ENCODE results near the gene KCNMB4. TPM values are rescaled to one million over a fixed set of nuclear protein-coding genes. Genes with fewer than 3 reads are reported as not detected.
A peak's percentile ranks its signal among the peaks of the same experiment; 100 is the strongest.
"Not testable (repeated sequence)": the region's sequence is repeated elsewhere in the genome, so short reads cannot be mapped to it uniquely, and the experiment has no call there.

Gene KCNMB4
- total and polyA plus RNA-seq, 4 donors = 0.46 to 1.3 (median 0.65) TPM

- Histone ChIP-seq H3K27me3 (ENCODE audit: control insufficient read depth in 4 of 4, insufficient read depth in 4 of 4, low read length in 3 of 4) (no peaks in the 10 kb centered on the region), H3K9me3 (ENCODE audit: control insufficient read depth in 4 of 4, low read length in 3 of 4) (no peaks in the 10 kb centered on the region), H3K27ac (ENCODE audit: low read depth in 1 of 2, low read length in 2 of 2) (no peak overlapping the region), H3K4me1 (ENCODE audit: control insufficient read depth in 4 of 4, insufficient read depth in 4 of 4, low read length in 3 of 4) (no peaks in the 10 kb centered on the region), H3K9ac (ENCODE audit: low read depth in 1 of 2, low read length in 2 of 2) (no peak overlapping the region), H3K4me3 (ENCODE audit: low read depth in 1 of 3, low read length in 3 of 3) (no peak overlapping the region), H3K36me3 (ENCODE audit: control insufficient read depth in 4 of 4, insufficient read depth in 3 of 4, low read depth in 1 of 4, low read length in 3 of 4) (no peaks in the 10 kb centered on the region)
- no peak for DNase-seq (ENCODE audit: low spot score)
- TF ChIP-seq GABPA (IDR thresholded peaks at IDR 0.05 in 1 of 2, conservative IDR thresholded peaks at IDR 0.05 in 1 of 2) (no peak), NR2F2 (IDR thresholded peaks at IDR 0.05) (no peak), RXRA (IDR thresholded peaks at IDR 0.05) (no peak), CTCF (IDR thresholded peaks at IDR 0.05; ENCODE audit: low read depth, low read length, missing input control) (no peak), YY1 (IDR thresholded peaks at IDR 0.05) (no peak), TAF1 (conservative IDR thresholded peaks at IDR 0.05) (no peak), FOXA1 (IDR thresholded peaks at IDR 0.05) (no peak), FOXA2 (IDR thresholded peaks at IDR 0.05) (no peak), JUND (IDR thresholded peaks at IDR 0.05) (no peak), RAD21 (IDR thresholded peaks at IDR 0.05) (no peak), HNF4A (conservative IDR thresholded peaks at IDR 0.05) (no peak)
- 77% methylated on average over 2 of the region's 2 CpGs for WGBS
These were observed 23.6 kb downstream of the KCNMB4 start for GRCh38 chr12:70389678-70390077.

DNA sequence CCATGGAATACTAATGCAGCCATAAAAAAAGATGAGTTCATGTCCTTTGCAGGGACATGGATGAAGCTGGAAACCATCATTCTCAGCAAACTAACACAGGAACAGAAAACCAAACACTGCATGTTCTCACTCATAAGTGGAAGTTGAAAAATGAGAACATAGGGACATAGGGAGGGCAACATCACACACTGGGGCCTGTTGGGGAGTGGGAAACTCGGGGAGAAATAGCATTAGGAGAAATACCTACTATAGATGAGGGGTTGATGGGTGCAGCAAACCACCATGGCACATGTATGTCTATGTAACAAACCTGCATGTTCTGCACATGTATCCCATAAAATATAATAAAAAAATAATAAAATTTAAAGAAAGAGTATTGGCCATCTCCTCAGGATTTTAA, 26.5 kb downstream of the KCNMB4 start:
- not testable (repeated sequence) for H3K9me3 ChIP-seq (ENCODE audit: control insufficient read depth in 4 of 4, low read length in 3 of 4); DNase-seq (ENCODE audit: low spot score); H3K27ac ChIP-seq (ENCODE audit: low read depth in 1 of 2, low read length in 2 of 2); H3K9ac ChIP-seq (ENCODE audit: low read depth in 1 of 2, low read length in 2 of 2); H3K27me3 ChIP-seq (ENCODE audit: control insufficient read depth in 4 of 4, insufficient read depth in 4 of 4, low read length in 3 of 4); H3K4me1 ChIP-seq (ENCODE audit: control insufficient read depth in 4 of 4, insufficient read depth in 4 of 4, low read length in 3 of 4); H3K4me3 ChIP-seq (ENCODE audit: low read depth in 1 of 3, low read length in 3 of 3); H3K36me3 ChIP-seq (ENCODE audit: control insufficient read depth in 4 of 4, insufficient read depth in 3 of 4, low read depth in 1 of 4, low read length in 3 of 4)
- 49% methylated on average over 1 of the region's 1 CpG for WGBS

GRCh38 chr12:70393787-70394499, 27.9 kb downstream of the KCNMB4 start:
- H3K9ac ChIP-seq (ENCODE audit: low read depth in 1 of 2, low read length in 2 of 2) = no peak overlapping the region
- no peaks in the 10 kb centered on the region for H3K4me1 ChIP-seq (ENCODE audit: control insufficient read depth in 4 of 4, insufficient read depth in 4 of 4, low read length in 3 of 4)
- TF ChIP-seq HNF4A (conservative IDR thresholded peaks at IDR 0.05) = peak in 1 of 2 donors; percentile 10
- no peak for TF ChIP-seq ZBTB33 (IDR thresholded peaks at IDR 0.05)
- no peak for TF ChIP-seq YY1 (IDR thresholded peaks at IDR 0.05)
- no peak for TF ChIP-seq CTCF (IDR thresholded peaks at IDR 0.05; ENCODE audit: low read depth, low read length, missing input control)
- DNase-seq (ENCODE audit: low spot score) = no peak
- H3K4me3 ChIP-seq (ENCODE audit: low read depth in 1 of 3, low read length in 3 of 3) = no peak overlapping the region
- H3K36me3 ChIP-seq (ENCODE audit: control insufficient read depth in 4 of 4, insufficient read depth in 3 of 4, low read depth in 1 of 4, low read length in 3 of 4) = no peaks in the 10 kb centered on the region
- H3K27me3 ChIP-seq (ENCODE audit: control insufficient read depth in 4 of 4, insufficient read depth in 4 of 4, low read length in 3 of 4) = no peaks in the 10 kb centered on the region
- H3K27ac ChIP-seq (ENCODE audit: low read depth in 1 of 2, low read length in 2 of 2) = no peak overlapping the region
- H3K9me3 ChIP-seq (ENCODE audit: control insufficient read depth in 4 of 4, low read length in 3 of 4) = no peaks in the 10 kb centered on the region
- 65% methylated on average over 2 of the region's 2 CpGs for WGBS
